Gastrocnemius medialis (tissue), 4 donors: ENCODE data around the gene DTNB. TPM values are rescaled to one million over a fixed set of nuclear protein-coding genes. Genes with fewer than 3 reads are reported as not detected.

Source experiments
- ATAC-seq, 2 donors: fragments of 150-250 bp; one replicate each; pipeline ENCODE4 v1.9.1; 2016
- DNase-seq, 2 donors: peaks; one replicate each; pipeline ENCODE4 v3.0.0-alpha.2; 2019
- H3K27ac ChIP-seq, 4 donors: fragments of 200-600 bp; sonication (generic); 1 replicate in 1 of 4; 2 replicates in 3 of 4; pipeline ENCODE4 v1.5.1; 2016 to 2018; ENCODE audit warnings: mild to moderate bottlenecking in 2 of 4, moderate library complexity in 1 of 4
- H3K27me3 ChIP-seq, 3 donors: fragments of 200-600 bp; sonication (generic) in 2 of 3; 1 replicate in 1 of 3; 2 replicates in 2 of 3; pipeline versions ENCODE4 v1.5.1 to v1.6.0; 2016 to 2019; ENCODE audit warnings: mild to moderate bottlenecking in 1 of 3, moderate library complexity in 1 of 3
- H3K36me3 ChIP-seq, 2 donors: fragments of 200-600 bp; sonication (generic) in 1 of 2; one replicate each; pipeline ENCODE4 v1.5.1; 2017 to 2018
- H3K4me1 ChIP-seq, 2 donors: fragments of 200-600 bp; sonication (generic) in 1 of 2; one replicate each; pipeline ENCODE4 v1.5.1; 2016 to 2017; ENCODE audit warnings: mild to moderate bottlenecking in 2 of 2
- H3K4me3 ChIP-seq, 4 donors: fragments of 200-600 bp; sonication (generic) in 3 of 4; 1 replicate in 1 of 4; 2 replicates in 3 of 4; pipeline ENCODE4 v1.5.1; 2016 to 2019; ENCODE audit warnings: mild to moderate bottlenecking in 2 of 4
- H3K9me3 ChIP-seq, 3 donors: fragments of 200-600 bp; sonication (generic) in 2 of 3; 1 replicate in 1 of 3; 2 replicates in 2 of 3; pipeline ENCODE4 v1.5.1; 2016 to 2019
- POLR2A ChIP-seq, 2 donors: fragments of 450-650 bp; IDR thresholded peaks; one replicate each; pipeline ENCODE4 v1.6.1; 2017; ENCODE audit warnings: antibody characterized with exemption in 2 of 2, mild to moderate bottlenecking in 2 of 2, moderate library complexity in 2 of 2
- in situ Hi-C, 4 donors: fragments of 200-750 bp; cut with MboI; loops; one replicate each; pipeline versions ENCODE4 v1.15.0 to v1.8.0; 2017; ENCODE audit warnings: low sequenced_read_pairs in 4 of 4
- intact Hi-C: fragments of 100-400 bp; cut with DNase I; formaldehyde crosslinking; loops from one replicate; pipeline ENCODE4 v1.15.1; 2023; ENCODE audit warnings: low total_unique reads
- total RNA-seq, 4 donors: library from RNA; depleted of rRNA; stranded (reverse); fragments of >200 nt; gene quantifications; one replicate each; pipeline versions ENCODE4 v1.1.0 to v1.2.3, GENCODE V29; 2016
- TF ChIP-seq, protein P1 (sequence below), 5 experiments: fragments of 450-650 bp in 3 of 5; fragments of 200-600 bp in 2 of 5; sonication (generic) in 2 of 5; IDR thresholded peaks in 4 of 5; conservative IDR thresholded peaks in 1 of 5; 1 replicate in 4 of 5; 2 replicates in 1 of 5; pipeline ENCODE4 v1.5.1; 2016 to 2019; ENCODE audit warnings: antibody characterized with exemption in 5 of 5, mild to moderate bottlenecking in 3 of 5, moderate library complexity in 3 of 5

Gene DTNB
- total RNA-seq, 4 donors from 2014 or later = 1.0 to 6.6 (median 4.1) TPM

DNA sequence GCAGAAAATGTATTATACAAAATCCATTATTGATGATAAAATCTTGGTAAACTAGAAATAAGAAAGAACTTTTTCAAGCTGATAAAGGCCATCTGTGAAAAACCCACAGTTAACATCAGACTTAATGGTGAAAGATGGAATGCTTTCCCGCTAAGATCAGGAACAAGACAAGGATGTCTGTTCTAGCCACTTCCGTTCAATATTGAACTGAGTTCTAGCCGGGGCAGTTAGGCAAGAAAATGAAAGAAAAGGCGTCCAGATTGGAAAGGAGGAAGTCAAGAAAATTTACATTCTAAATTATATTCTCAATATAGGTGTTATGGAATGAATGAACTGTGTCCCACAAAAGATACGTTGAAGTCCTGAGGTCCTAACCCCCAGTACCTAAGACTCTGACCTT lies 39.1 kb upstream of the DTNB start:
- Histone ChIP-seq H3K4me1 (no peaks in the 10 kb centered on the region), H3K9me3 (no peaks in the 10 kb centered on the region), H3K27me3 (peaks cover 0 to 7% (median 5%) of the 10 kb centered on the region in 3 donors), H3K36me3 (no peaks in the 10 kb centered on the region), H3K27ac (no peak overlapping the region), H3K4me3 (no peak overlapping the region)
- DNase-seq (no peak), ATAC-seq (no peak)
- intact Hi-C loops = no loop called here
- in situ Hi-C loops = no loop called here
- TF ChIP-seq POLR2A (IDR thresholded peaks at IDR 0.05) = no peak
- TF ChIP-seq, protein P1, sequence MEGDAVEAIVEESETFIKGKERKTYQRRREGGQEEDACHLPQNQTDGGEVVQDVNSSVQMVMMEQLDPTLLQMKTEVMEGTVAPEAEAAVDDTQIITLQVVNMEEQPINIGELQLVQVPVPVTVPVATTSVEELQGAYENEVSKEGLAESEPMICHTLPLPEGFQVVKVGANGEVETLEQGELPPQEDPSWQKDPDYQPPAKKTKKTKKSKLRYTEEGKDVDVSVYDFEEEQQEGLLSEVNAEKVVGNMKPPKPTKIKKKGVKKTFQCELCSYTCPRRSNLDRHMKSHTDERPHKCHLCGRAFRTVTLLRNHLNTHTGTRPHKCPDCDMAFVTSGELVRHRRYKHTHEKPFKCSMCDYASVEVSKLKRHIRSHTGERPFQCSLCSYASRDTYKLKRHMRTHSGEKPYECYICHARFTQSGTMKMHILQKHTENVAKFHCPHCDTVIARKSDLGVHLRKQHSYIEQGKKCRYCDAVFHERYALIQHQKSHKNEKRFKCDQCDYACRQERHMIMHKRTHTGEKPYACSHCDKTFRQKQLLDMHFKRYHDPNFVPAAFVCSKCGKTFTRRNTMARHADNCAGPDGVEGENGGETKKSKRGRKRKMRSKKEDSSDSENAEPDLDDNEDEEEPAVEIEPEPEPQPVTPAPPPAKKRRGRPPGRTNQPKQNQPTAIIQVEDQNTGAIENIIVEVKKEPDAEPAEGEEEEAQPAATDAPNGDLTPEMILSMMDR (IDR thresholded peaks at IDR 0.05 in 4 of 5, conservative IDR thresholded peaks at IDR 0.05 in 1 of 5) = no peak

DNA sequence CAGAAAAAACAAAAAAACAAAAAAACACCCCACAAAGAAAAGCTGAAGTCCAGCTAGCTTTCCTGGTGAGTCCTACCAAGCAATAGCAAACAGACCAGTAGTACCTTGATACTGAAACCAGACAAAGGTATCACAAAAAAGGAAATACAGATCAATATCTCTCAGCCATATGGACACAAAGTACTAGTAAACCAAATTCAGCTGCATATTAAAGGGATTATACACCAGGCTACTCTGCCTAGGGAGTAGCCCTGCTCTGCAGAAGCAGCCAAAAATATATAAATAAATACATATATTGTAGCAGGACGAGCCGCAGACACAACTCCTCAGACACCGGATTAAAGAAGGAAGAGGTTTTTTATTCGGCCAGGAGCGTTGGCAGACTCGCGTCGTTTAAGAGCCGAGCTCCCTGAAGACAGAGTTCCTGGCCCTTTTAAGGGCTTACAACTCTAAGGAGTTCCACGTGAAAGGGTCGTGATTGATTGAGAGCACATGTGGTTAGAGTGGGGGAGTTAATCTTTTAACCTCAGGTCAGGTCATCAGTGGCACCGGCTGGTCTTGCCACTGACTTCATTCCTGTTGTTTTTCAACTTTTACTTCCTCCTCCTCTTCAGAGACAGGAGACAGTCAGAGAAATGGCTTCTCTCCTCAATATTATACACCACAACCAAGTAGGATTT lies 38.4 kb upstream of the DTNB start:
- no peaks in the 10 kb centered on the region for H3K4me1 ChIP-seq
- H3K27ac ChIP-seq = no peak overlapping the region
- intact Hi-C loops (no loop called here), in situ Hi-C loops (no loop called here)
- ATAC-seq = no peak
- no peaks in the 10 kb centered on the region for H3K36me3 ChIP-seq
- H3K9me3 ChIP-seq = no peaks in the 10 kb centered on the region
- DNase-seq = no peak
- no peak overlapping the region for H3K4me3 ChIP-seq
- TF ChIP-seq, protein P1 (IDR thresholded peaks at IDR 0.05 in 4 of 5, conservative IDR thresholded peaks at IDR 0.05 in 1 of 5) = no peak
- TF ChIP-seq POLR2A (IDR thresholded peaks at IDR 0.05) = no peak
- H3K27me3 ChIP-seq = peaks cover 0 to 7% (median 5%) of the 10 kb centered on the region in 3 donors

DNA sequence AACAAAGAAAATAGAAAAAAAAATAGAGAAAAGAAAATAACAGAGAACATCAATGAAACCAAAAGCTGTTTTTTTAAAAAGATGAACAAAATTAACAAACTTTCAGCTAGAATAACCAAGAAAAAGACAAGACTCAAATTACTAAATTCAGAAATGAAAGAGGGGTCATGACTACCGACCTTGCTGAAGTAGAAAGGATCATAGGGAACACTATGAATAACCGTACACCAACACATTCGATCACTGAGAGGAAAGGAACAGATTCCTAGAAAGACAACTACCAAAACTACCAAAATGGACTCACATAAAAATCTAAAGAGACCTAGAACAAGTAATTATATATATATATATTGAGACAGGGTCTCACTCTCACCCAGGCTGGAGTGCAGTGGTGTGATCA lies 37.4 kb upstream of the DTNB start:
- Histone ChIP-seq H3K36me3 (no peaks in the 10 kb centered on the region), H3K4me1 (no peaks in the 10 kb centered on the region), H3K27me3 (peaks cover 0 to 7% (median 5%) of the 10 kb centered on the region in 3 donors), H3K4me3 (no peak overlapping the region), H3K9me3 (no peaks in the 10 kb centered on the region), H3K27ac (no peak overlapping the region)
- ATAC-seq (no peak), DNase-seq (no peak)
- intact Hi-C loops (no loop called here), in situ Hi-C loops (no loop called here)
- TF ChIP-seq POLR2A (IDR thresholded peaks at IDR 0.05) = no peak
- TF ChIP-seq, protein P1 (IDR thresholded peaks at IDR 0.05 in 4 of 5, conservative IDR thresholded peaks at IDR 0.05 in 1 of 5) = no peak

DNA sequence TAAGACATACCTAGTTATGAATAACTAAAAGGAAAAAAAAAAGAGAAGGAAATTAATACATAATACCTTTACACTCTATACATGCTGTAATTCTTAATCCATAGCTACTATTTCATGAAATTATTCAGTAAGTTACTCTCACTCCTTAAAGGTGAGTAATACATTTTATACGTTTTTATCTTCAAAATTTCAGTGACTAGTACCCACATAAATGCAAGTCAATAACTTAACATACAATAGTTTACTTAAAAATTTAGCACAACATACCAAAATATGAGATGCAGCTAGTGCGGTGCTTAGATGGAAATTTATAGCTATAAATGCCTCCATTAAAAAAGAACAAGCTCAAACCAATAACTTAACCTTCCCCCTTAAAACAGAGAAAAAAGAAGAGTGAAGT lies 36.0 kb upstream of the DTNB start:
- Histone ChIP-seq H3K4me3 (no peak overlapping the region), H3K4me1 (no peaks in the 10 kb centered on the region), H3K27me3 (peaks cover 0 to 7% (median 5%) of the 10 kb centered on the region in 3 donors), H3K36me3 (no peaks in the 10 kb centered on the region), H3K27ac (no peak overlapping the region), H3K9me3 (no peaks in the 10 kb centered on the region)
- in situ Hi-C loops = no loop called here
- TF ChIP-seq POLR2A (IDR thresholded peaks at IDR 0.05) = no peak
- TF ChIP-seq, protein P1 (IDR thresholded peaks at IDR 0.05 in 4 of 5, conservative IDR thresholded peaks at IDR 0.05 in 1 of 5) = no peak
- ATAC-seq (no peak), DNase-seq (no peak)
- intact Hi-C loops = no loop called here
